Measurements from ENCODE around the gene NRIP1.
A peak's percentile ranks its signal among the peaks of the same experiment; 100 is the strongest.

NRIP1 gene

GRCh38 chr21:15009837-15010363 lies 54.9 kb downstream of the NRIP1 start:
- H3K27ac ChIP-seq = peak overlapping the region; percentile 73
- in situ Hi-C loops (cut with HindIII; ENCODE audit: low pct_ligation_motif_present, low sequenced_read_pairs) = no loop called here

GRCh38 chr21:15007716-15008296 lies 57.0 kb downstream of the NRIP1 start:
- DNase-seq = peak; percentile 32
- H3K27ac ChIP-seq = peak overlapping the region; percentile 65
- TF ChIP-seq CTCF (IDR thresholded peaks at IDR 0.05; ENCODE audit: low read depth, low read length, missing control alignments) = no peak

More at GRCh38 chr21:15009837-15010363, 54.9 kb downstream of the NRIP1 start:
- TF ChIP-seq CTCF (IDR thresholded peaks at IDR 0.05; ENCODE audit: low read depth, low read length, missing control alignments) = no peak
- no peaks in the 10 kb centered on the region for H3K27me3 ChIP-seq (replicated peaks)
- peak; percentile 66 for DNase-seq
- no peak overlapping the region for H3K4me3 ChIP-seq (ENCODE audit: low read depth, low read length)
- peaks cover 3% of the 10 kb centered on the region for H3K36me3 ChIP-seq (replicated peaks)

GRCh38 chr21:15006594-15007230 lies 58.1 kb downstream of the NRIP1 start:
- no peak for TF ChIP-seq CTCF (IDR thresholded peaks at IDR 0.05; ENCODE audit: low read depth, low read length, missing control alignments)
- Histone ChIP-seq H3K4me3 (ENCODE audit: low read depth, low read length) (no peak overlapping the region), H3K27me3 (replicated peaks) (no peaks in the 10 kb centered on the region), H3K27ac (peak overlapping the region; percentile 65), H3K36me3 (replicated peaks) (peaks cover 3% of the 10 kb centered on the region)
- in situ Hi-C loops (cut with HindIII; ENCODE audit: low pct_ligation_motif_present, low sequenced_read_pairs) = no loop called here
- DNase-seq = no peak

More at GRCh38 chr21:15007716-15008296, 57.0 kb downstream of the NRIP1 start:
- Histone ChIP-seq H3K27me3 (replicated peaks) (no peaks in the 10 kb centered on the region), H3K4me3 (ENCODE audit: low read depth, low read length) (no peak overlapping the region), H3K36me3 (replicated peaks) (peaks cover 3% of the 10 kb centered on the region)
- in situ Hi-C loops (cut with HindIII; ENCODE audit: low pct_ligation_motif_present, low sequenced_read_pairs) = no loop called here

- in situ Hi-C loops (cut with HindIII; ENCODE audit: low pct_ligation_motif_present, low sequenced_read_pairs) = no loop called here
- peak overlapping the region; percentile 6 for H3K4me3 ChIP-seq (ENCODE audit: low read depth, low read length)
- H3K27me3 ChIP-seq (replicated peaks) = no peaks in the 10 kb centered on the region
- no peak for TF ChIP-seq CTCF (IDR thresholded peaks at IDR 0.05; ENCODE audit: low read depth, low read length, missing control alignments)
- DNase-seq = no peak
- peak overlapping the region; percentile 42 for H3K27ac ChIP-seq
- peaks cover 3% of the 10 kb centered on the region for H3K36me3 ChIP-seq (replicated peaks)
Observed at GRCh38 chr21:15005391-15005790, 59.4 kb downstream of the NRIP1 start.

GRCh38 chr21:15004721-15005370 lies 60.0 kb downstream of the NRIP1 start:
- in situ Hi-C loops (cut with HindIII; ENCODE audit: low pct_ligation_motif_present, low sequenced_read_pairs) = no loop called here
- no peaks in the 10 kb centered on the region for H3K27me3 ChIP-seq (replicated peaks)
- H3K36me3 ChIP-seq (replicated peaks) = peaks cover 3% of the 10 kb centered on the region
- no peak for TF ChIP-seq CTCF (IDR thresholded peaks at IDR 0.05; ENCODE audit: low read depth, low read length, missing control alignments)
- peak overlapping the region; percentile 42 for H3K27ac ChIP-seq
- H3K4me3 ChIP-seq (ENCODE audit: low read depth, low read length) = no peak overlapping the region
- no peak for DNase-seq

All from brain microvascular endothelial cell (primary cell).